GM12872 (cell line): ENCODE results near the gene PPP2R3A.

ENCODE experiments used
- CTCF ChIP-seq: IDR thresholded peaks from 3 replicates; pipeline ENCODE4 v1.5.1; 2011; ENCODE audit warnings: low read depth, mild to moderate bottlenecking, low read length, moderate library complexity; ENCODE audit not compliant: insufficient read depth

Gene PPP2R3A

GRCh38 chr3:136042608-136043221 lies 77.2 kb downstream of the PPP2R3A start:
- peak; percentile 43; the same call in 2 of the 3 replicates for TF ChIP-seq CTCF

GRCh38 chr3:136044980-136045745 lies 79.6 kb downstream of the PPP2R3A start:
- TF ChIP-seq CTCF: no peak

GRCh38 chr3:136048068-136048467 lies 82.5 kb downstream of the PPP2R3A start:
- TF ChIP-seq CTCF: no peak

GRCh38 chr3:136050250-136050649 lies 84.7 kb downstream of the PPP2R3A start:
- no peak for TF ChIP-seq CTCF

- no peak for TF ChIP-seq CTCF
Observed at GRCh38 chr3:136055491-136055890, 90.0 kb downstream of the PPP2R3A start.

GRCh38 chr3:136067211-136067610 lies 101.7 kb downstream of the PPP2R3A start:
- no peak for TF ChIP-seq CTCF

GRCh38 chr3:136068708-136069107 lies 103.2 kb downstream of the PPP2R3A start:
- no peak for TF ChIP-seq CTCF
